ENCODE data around the gene ROR1.
A peak's percentile ranks its signal among the peaks of the same experiment; 100 is the strongest.

ROR1 gene

DNA sequence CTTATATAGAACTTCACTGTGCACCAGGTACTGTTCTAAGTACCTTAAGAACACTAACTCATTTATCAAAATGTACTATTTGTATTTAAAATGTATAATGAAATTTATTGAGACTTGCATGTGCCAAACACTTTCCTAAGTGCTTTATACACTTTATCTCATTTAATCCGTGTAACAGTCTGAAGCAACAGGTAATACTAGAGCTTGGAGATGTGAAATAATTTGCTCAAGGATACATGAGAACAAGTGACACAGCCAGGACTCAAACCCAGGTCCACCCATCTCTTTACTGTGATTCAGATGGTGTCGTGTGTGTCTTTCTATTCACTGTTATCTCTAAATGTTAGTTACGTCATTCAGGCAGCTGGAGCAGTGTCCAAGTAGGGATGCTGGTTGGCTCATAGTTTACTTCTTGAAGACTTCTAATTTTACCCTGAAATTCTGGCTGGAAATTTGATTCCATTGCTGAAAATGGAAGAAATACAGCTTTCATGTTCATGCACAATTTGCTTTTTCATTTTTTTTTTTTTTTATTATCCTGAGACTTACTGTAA lies 259.9 kb downstream of the ROR1 start:
- DNase-seq = peak; percentile 48

DNA sequence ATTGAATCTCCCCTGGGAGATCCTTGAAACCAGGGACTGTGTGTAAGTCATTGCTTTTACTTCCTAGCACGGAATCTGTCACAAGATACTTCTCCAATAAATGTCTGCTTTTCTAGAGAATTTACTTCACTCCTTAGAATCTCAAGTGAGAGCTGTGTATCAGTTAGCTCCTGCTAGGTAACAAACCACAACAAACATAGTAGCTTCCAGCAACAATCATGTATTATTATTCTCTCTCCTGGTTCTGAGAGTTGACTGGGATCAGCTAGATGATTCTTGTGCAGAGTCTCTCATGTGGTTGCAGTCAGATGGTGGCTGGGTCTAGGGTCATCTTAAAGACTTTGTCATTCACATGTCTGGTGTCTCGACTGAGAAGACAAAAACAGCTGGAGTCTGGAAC lies 262.7 kb downstream of the ROR1 start:
- no peak for DNase-seq

DNA sequence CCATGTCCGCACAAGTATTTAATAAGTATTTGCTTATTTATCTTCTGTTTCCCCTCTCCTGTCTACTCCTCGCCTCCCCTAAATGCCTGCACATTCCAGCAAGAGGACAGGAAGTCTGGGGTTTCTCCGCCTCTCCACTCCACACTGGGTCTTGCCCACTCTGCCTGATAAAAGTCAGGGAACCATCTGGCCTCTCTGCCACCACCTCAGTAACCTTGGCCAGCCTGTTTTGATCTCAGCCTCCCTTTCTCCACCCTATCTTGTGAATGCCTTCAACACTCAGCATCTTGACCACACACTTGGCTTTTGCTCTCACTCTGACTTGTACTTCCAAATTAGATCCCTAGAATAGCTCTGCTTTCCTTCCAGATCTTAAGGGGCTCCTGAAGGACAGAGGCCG lies 264.3 kb downstream of the ROR1 start:
- DNase-seq = no peak

DNA sequence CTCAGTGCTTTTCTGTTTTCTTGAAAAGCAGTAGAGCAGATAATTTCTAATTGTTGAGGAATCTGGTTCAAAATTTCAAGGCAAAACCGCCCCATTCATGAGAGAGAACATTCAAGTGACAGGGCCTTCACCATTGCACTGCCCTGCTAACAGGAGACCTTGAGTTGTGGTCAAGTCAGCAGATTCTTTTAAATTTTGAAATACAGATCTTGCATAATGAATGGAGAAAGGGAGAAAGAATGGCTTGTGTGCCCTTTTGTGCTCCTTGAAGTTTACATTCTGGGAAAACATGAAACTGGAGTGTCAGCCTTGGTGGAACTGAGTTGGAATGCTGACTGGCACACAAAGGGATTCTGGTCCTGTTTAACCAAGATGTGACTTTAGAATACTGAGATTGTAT lies 265.1 kb downstream of the ROR1 start:
- no peak for DNase-seq

DNA sequence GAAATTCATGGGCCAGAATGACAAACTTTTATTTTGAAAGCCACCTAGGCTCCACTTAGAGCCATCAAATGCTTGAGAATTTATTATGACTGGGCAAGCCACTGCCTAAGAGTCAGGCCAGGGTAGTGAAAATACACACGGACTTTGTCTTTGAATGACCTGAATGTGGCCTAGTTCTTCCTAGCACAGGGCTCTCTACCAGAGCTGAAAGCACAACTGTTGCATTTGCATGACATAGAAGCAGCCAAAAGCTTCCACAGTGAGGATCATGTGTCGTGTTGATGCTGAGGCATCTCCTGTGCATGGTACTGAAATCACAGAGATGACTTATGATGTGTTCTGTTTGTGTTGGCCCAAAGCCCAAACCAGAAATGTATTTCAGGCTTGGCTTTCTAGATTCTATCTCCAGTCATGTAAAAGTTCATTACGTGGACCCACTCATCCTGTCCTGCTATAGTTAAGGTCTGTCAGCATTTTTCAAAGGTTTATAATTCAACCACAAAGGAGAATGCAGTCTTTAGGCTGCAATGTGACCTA lies 265.6 kb downstream of the ROR1 start:
- peak; percentile 99 for DNase-seq

DNA sequence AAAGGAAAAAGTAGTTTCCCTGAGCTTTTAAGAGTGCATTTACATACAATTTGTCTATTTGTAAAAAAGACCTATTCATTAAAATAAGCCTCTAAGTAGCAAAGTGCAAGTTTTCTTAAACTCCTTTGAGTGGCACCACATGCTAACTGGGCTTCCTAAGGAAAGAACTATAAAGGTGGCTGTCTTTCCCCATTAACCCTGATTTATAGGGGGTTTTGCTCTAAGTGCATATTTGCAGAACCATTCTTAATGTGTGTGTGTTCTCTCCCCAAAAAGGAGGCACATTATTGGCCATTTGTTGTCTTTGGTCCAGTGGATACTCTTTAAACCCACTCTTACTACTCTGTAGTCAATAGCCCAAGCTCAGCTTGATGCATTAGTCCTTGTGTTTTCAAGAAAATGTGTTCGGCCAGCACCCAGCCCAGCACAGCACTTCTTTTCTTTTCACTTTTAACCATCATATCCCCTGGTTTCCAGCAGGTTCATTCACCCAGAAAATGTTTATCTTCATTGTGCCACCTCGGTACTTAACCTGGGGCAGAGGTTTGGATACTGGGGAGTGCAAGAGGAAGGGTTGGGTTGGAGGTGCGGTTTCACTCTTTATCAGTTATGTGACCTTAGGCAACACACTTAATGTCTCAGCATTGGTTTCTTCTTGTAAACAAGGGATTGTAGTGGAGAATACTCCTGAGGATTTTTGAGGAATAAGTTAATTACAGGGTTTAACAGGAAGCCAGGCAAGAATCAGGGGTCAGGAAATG lies 267.7 kb downstream of the ROR1 start:
- no peak for DNase-seq

DNA sequence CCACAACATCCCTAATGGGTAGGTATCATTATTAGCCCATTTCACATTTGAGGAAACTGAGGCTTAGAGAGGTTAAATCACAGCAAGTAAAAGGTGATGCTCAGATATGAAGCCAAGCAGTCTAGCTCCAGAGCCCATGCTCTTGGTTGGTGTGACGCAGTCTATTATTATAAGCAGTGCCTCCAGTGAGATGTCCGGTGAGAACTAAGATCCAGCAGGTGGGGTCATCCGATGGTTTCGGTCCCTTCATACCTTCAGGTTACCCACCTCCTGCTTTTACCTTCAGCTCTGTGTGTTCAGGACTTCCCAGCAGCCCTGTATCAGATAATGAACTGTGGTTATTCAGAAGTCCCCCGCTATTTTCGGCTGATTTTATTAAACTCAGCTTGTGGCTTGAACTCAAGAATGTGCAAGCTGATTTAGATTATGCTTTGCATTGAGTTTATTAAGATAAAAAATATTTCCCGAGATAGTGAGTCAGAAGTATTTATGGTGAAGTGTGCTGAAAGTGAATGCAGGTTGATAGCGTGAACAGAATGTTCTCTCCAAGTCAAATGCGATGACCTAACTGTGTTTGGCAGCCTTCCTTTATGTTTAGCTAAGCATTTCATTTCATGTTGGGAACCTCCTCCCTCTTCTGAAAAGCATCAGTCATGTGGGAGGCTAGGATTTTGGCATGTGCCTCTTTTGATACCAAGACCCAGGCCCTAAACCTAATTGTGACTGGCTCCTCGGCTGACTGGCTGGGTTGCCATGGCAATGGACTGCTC lies 268.7 kb downstream of the ROR1 start:
- peak; percentile 96 for DNase-seq

DNA sequence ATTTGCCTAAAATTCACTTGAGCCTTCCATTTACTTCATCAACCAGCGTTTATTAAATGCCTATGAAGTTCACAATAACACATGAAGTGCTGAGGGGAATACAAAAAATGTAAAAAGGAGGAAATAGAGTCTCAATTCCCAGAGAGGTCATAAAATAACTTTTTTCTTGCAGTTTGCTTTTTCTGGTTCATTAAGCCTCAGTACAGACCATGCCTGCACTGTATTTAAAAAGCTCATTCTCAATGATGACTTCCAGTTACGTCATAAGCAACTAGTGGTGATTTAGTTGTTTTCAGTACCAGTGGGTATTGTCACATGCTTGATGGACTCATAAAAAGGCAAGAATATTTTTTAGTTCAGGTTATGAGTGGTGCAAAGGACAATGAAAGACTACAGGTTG lies 269.5 kb downstream of the ROR1 start:
- no peak for DNase-seq

DNA sequence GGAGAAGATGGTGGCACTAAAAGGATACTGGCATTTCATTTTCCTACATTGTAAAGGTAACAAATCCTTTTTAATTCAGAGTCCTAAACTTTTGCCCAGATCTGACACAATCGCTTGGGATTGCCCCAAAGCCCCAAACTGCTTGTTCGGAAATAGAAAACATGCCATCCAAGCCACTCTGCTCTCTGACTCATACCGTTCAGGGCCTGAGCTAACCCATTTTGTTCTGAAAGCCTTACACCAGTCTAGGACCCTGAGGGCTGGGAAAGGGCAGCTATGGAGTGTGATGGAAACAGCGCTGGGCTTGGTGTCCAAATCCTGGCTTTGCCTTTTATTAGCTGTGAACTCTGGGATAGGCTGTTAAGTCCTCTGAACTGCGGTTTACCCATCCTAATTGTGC lies 270.2 kb downstream of the ROR1 start:
- DNase-seq = peak; percentile 75

DNA sequence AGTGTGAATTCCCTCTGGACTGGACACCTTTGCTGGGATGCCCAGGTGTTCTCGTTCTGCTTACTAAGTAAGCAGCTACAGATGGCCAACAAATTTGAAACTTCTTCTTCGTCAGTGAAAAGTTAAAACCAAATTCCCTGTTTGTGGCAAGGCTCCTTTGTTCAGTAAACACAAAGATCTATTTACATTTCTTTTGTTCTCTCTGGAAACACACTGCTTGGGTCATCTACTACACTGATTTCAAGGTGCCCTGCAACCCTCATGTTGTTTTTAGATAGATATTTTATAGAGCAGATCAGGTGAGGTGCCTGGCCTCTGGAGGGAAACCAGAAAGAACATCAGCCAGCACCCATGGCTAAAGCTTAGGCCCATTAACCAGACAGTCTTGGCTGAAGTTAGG lies 272.4 kb downstream of the ROR1 start:
- DNase-seq = no peak

DNA sequence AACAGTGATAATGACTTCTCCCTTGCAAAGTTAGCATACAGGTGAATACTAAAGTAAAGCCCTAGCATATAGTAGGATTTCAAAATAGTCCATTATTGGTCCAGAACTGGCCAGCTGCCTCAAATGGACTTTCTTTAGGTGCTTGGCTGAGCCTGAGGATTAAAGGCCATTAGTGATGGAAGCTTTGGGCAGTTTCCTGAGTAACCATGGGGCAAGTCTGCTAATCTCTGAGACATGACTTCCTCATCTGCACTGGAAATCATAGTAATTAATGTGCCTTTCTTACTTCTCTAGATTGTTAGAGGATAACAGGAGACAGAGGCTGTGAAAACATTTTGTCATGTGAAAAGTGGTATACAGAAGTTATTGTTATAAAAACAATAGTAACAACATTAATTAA lies 273.1 kb downstream of the ROR1 start:
- DNase-seq = no peak

DNA sequence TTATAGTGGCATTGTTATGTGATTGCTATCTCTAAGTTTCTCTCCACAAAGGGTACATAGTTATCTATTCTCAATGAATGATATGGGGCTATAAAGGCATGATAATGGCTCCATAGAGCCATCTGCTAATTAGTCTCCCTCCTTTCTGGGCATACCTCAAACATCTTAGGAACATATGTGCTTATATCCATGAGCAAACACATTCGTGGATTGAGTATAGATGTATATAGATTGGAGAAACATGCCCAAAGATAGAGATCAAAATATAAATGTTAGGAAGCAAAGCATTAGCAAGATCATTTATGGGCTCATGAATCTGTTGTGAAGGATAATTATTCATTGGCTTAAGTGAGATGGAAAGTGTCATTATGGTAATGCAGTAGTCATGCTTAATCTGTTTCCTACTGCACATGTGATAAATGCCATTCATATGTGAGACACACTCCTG lies 273.8 kb downstream of the ROR1 start:
- DNase-seq = no peak

DNA sequence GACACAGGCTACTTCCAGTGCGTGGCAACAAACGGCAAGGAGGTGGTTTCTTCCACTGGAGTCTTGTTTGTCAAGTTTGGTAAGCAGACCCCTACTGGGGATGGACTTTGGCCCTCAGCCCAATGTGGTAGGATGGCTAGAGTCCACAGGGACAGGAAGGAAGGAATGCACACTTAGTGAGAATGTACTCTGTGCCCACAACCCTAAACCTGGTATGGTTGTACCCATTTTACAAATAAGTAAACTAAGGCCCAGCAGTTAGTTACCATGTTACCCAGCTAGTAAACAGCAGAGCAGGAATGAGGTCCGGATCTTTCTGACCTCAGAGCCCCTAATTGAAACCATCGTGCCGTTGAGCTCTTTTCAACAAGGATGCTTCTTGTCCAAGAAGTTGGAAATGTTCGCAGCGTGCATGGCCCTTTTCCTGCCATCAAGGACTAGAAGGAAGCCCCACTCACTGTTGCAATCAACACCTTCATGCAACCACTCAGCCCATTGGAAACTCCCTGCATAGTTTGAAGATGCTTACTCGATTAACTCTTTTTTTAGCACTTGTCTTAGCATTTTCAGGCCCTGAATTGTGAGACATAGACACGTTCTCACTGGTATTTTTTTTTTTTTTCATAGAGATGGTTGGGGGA lies 276.2 kb downstream of the ROR1 start:
- no peak for DNase-seq

DNA sequence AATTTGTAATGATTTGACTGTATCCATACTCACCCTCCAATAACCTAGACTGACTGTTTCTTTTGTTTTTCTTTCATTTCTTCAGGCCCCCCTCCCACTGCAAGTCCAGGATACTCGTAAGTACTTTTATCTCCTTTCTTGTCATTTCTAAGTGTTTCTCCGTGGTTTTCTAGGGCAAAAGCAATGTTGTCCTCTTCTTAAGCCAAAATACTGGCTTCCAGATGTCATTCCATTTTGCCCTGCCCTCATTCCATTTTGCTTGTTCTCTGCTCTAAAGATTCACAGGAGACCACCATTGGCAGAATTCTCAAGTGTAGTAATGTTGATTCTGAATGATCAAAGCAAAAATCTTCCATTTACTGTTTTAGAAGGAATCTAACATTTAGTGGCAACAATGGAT lies 276.8 kb downstream of the ROR1 start:
- no peak for DNase-seq

DNA sequence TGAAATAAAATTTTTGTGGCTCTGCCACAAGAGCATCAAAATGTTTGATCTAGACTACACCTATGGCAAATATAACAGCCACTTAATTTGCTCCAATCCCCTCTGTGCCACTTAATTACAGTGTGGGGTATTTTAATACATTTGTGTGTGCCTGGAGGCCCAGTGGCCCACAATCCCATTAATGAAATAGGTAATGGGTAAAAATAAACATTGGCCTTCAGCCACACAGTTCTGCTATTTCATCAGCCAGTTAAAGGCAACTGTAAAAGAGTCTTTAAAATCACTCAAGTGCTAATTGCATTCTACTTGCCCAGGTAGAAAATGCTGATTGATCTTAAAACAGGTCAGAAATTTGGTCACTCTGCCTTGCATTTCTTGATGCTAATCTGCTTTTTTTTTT lies 278.0 kb downstream of the ROR1 start:
- no peak for DNase-seq

DNA sequence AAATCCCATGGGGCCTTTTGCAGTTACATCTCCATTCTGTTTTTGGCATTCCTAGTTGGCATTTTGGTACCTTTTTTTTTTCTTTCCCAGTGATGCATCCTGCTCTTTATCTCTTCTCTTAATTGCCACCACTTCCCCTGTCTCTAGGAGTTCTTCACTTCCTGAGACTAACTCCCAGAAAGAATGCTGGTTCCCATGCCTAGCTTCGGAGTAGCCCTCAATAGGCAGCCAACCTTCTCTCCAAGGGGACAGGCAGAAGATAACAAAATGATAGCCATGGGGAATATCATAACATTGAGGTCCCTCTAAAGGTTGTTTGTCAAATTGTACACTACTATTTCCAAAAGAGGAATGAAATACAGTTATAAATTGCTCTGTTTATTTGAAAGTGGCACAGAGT lies 279.0 kb downstream of the ROR1 start:
- no peak for DNase-seq

DNA sequence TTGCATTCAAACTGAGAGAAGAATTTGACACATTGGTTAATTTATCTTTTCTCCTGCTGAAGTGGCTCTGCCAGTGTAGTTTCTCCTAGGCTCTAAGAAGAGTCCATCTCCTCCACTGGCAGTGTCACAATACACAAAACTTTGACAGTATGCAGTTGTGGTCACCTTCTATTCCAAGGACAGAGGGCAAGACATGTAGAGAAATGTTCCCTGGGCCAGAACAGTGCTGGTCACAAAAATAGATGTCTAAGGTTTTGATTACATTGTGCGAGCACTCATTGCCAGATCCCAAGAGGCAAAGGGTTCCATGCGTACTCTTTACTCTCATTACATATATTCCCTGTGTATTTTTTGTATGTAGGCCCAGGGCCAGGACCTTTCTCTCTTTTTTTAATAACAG lies 281.5 kb downstream of the ROR1 start:
- DNase-seq = no peak

DNA sequence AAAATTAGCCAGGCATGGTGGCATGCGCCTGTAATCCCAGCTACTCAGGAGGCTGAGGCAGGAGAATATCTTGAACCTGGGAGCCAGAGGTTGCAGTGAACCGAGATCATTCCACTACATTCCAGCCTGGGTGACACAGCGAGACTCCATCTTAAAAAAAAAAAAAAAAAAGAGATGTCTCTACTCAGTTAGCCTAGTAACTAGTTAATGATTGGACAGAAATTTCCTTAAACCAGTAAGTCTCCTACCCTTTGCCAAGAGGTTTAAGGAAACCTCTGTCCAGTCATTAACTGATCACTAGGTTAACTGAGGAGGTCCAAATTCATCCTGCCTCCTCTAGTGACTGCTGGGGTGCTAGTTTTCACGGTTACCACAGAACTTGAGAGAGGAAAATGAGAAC lies 285.7 kb downstream of the ROR1 start:
- DNase-seq = no peak

DNA sequence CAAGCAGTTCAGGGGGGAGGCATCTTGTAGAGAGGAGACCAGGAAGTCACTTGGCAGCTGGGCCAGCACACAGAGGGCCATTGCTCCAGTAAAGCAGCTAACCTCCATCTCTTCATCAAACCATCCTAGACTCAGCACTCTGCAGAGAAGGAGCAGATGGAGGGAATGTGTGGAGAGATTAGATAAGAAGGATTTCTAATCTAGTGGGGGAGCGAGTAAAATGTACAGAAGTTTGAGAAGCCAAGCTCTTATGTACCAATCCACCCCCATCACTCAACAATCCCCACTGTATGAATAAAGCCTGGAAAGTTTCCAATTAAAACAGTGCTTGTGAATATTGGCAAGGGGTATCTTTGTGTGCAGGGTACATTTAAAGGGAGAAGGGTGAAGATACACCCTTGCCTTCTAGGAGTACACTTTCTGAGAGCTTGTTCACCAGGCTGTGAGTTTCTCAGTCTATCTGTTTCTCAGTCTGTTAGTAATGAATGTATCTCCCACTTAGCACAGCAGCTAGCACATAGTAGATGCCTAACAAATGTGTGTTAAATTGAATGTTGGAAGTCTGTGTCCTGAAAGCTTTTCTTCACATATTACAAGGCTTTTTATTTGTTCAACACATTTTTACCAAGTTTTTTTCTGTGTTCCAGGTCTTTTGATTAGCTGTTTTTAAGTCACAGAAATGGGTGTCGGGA lies 286.9 kb downstream of the ROR1 start:
- peak; percentile 41 for DNase-seq

DNA sequence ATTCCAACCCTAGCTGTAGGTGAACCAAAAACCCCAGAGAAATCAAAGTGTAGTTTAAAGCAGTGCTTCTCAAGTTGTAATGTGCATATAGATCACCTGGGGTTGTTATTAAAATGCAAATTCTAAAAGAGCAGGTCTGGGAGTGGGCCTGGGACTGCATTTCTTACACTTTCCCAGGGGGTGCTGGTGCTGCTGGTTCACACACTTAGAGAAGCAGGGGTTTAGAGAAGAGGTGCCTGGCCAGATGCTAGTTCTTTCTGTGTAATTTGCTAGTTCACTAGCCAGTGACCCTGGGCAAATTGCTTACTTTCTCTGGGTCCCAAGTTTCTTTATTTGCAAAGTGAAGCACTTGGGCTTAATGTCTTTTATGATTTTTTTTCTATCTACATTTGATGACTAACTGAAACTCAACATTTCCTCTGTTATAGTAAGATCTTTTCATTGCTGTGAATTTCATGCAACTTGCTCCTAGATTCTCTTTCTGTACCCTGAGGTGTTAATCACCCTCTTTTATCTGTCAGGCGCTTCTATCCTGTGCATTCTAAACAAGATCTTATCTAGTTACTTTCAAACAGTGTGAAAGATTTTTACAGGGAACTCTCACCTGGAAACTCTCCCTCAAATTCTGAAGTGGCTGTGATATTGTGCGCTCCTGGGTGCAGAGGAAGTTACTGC lies 287.8 kb downstream of the ROR1 start:
- DNase-seq = no peak

DNA sequence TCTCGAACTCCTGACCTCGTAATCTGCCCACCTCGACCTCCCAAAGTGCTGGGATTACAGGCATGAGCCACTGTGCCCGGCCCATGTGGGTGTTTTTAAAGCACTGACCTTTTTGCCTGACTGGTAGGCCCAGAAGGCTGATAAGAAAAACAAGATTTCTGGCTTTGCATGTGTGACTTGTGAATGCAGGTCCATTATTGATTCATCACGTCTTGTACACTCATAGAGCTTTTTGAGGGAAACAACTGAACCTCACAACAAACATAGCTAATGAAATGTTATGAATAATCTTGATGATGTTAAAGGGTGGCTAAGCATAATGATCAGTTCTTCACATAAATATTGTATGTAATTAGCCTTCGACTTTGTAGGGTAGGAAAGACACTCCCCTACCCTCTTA lies 288.7 kb downstream of the ROR1 start:
- no peak for DNase-seq
